PC-3 (cell line): Measurements from ENCODE around the gene PDXK. TPM values are rescaled to one million over a fixed set of nuclear protein-coding genes. Genes with fewer than 3 reads are reported as not detected.

ENCODE experiments used
- ATAC-seq: fragments of 200-7000 bp; cut with Tn5 transposase; 2 replicates; pipeline ENCODE4 v1.9.1; 2020; ENCODE audit warnings: mild to moderate bottlenecking, moderate library complexity
- BruUV-seq: library from RNA; stranded (reverse); fragments of 400-500 nt; replicated peaks from 2 replicates; lab custom pipeline; 2021; lab: Mats Ljungman, UMichigan
- CTCF ChIA-PET: fragments of 300-600 bp; sonication (Branson Sonifier 250); formaldehyde crosslinking; loops from one replicate; lab custom pipeline; 2022; ENCODE audit warnings: antibody characterized with exemption; lab: Charles Lee
- POLR2A ChIA-PET: fragments of 300-600 bp; sonication (Branson Sonifier 250); formaldehyde crosslinking; loops from one replicate; lab custom pipeline; 2022; ENCODE audit warnings: antibody characterized with exemption; ENCODE audit not compliant: unreplicated experiment; lab: Charles Lee
- DNase-seq: peaks from one replicate; pipeline ENCODE4 v3.0.0-alpha.2; 2015
- H2AFZ ChIP-seq: fragments of 300-600 bp; sonication (generic); 2 replicates; pipeline ENCODE4 v1.6.0; 2016; ENCODE audit warnings: antibody characterized with exemption, low read length
- H3F3A ChIP-seq: fragments of 300-600 bp; sonication (generic); one replicate; pipeline ENCODE4 v1.6.0; 2017; ENCODE audit warnings: antibody characterized with exemption, low read length, control low read depth, mild to moderate bottlenecking; ENCODE audit not compliant: unreplicated experiment
- H3K27ac ChIP-seq: fragments of 300-600 bp; sonication (generic); 2 replicates; pipeline ENCODE4 v1.5.1; 2016; ENCODE audit warnings: mild to moderate bottlenecking, low read length
- H3K27me3 ChIP-seq: fragments of 300-600 bp; sonication (generic); 2 replicates; pipeline ENCODE4 v1.6.1; 2016; ENCODE audit warnings: low read length, mixed read lengths
- H3K36me3 ChIP-seq: fragments of 300-600 bp; sonication (generic); 2 replicates; pipeline ENCODE4 v1.6.1; 2016; ENCODE audit warnings: low read depth, mixed run types, low read length, mixed read lengths
- H3K4me1 ChIP-seq: fragments of 300-600 bp; sonication (generic); 2 replicates; pipeline ENCODE4 v1.5.1; 2016; ENCODE audit warnings: low read length; ENCODE audit not compliant: insufficient read depth
- H3K4me2 ChIP-seq: fragments of 300-600 bp; sonication (generic); 2 replicates; pipeline ENCODE4 v1.6.0; 2016; ENCODE audit warnings: low read length
- H3K4me3 ChIP-seq: fragments of 300-600 bp; sonication (generic); 2 replicates; pipeline ENCODE4 v1.5.1; 2016; ENCODE audit warnings: mild to moderate bottlenecking, low read length, mixed read lengths
- H3K79me2 ChIP-seq: fragments of 300-600 bp; sonication (generic); 2 replicates; pipeline ENCODE4 v1.6.1; 2017; ENCODE audit warnings: low read length, mixed read lengths
- H3K9ac ChIP-seq: fragments of 300-600 bp; sonication (generic); 2 replicates; pipeline ENCODE4 v1.6.0; 2016; ENCODE audit warnings: mild to moderate bottlenecking, low read length
- H3K9me2 ChIP-seq: fragments of 300-600 bp; sonication (generic); replicated peaks from 2 replicates; pipeline ENCODE4 v1.6.1; 2016; ENCODE audit warnings: mixed run types, low read length, mixed read lengths
- H3K9me3 ChIP-seq: fragments of 300-600 bp; sonication (generic); 2 replicates; pipeline ENCODE4 v1.6.1; 2016; ENCODE audit warnings: low read length, mixed read lengths
- H4K20me1 ChIP-seq: fragments of 300-600 bp; sonication (generic); 2 replicates; pipeline ENCODE4 v1.6.1; 2016; ENCODE audit warnings: low read length, mixed read lengths
- EZH2 ChIP-seq: fragments of 300-600 bp; sonication (generic); IDR thresholded peaks from one replicate; pipeline ENCODE4 v1.6.1; 2017; ENCODE audit warnings: antibody characterized with exemption, mild to moderate bottlenecking, low read length; ENCODE audit not compliant: unreplicated experiment
- EZH2phosphoT487 ChIP-seq: fragments of 300-600 bp; sonication (generic); IDR thresholded peaks from 2 replicates; pipeline ENCODE4 v1.6.1; 2018; ENCODE audit warnings: mild to moderate bottlenecking, antibody characterized with exemption, low read length, borderline replicate concordance
- intact Hi-C: fragments of 100-400 bp; cut with micrococcal nuclease; formaldehyde crosslinking; loops from 2 replicates; pipeline ENCODE4 v1.9.0; 2023
- total RNA-seq: library from RNA; depleted of rRNA; stranded (reverse); fragments of >200 nt; gene quantifications from 2 replicates; pipeline ENCODE4 v1.2.3, GENCODE V29; 2014
- TF ChIP-seq, protein P1 (sequence below): fragments of 300-600 bp; sonication (generic); conservative IDR thresholded peaks from 2 replicates; pipeline ENCODE4 v1.5.1; 2017; ENCODE audit warnings: antibody characterized with exemption, low read depth, mild to moderate bottlenecking, low read length

Gene PDXK
- total RNA-seq, 1 experiment from 2014 or later = 464 TPM

DNA sequence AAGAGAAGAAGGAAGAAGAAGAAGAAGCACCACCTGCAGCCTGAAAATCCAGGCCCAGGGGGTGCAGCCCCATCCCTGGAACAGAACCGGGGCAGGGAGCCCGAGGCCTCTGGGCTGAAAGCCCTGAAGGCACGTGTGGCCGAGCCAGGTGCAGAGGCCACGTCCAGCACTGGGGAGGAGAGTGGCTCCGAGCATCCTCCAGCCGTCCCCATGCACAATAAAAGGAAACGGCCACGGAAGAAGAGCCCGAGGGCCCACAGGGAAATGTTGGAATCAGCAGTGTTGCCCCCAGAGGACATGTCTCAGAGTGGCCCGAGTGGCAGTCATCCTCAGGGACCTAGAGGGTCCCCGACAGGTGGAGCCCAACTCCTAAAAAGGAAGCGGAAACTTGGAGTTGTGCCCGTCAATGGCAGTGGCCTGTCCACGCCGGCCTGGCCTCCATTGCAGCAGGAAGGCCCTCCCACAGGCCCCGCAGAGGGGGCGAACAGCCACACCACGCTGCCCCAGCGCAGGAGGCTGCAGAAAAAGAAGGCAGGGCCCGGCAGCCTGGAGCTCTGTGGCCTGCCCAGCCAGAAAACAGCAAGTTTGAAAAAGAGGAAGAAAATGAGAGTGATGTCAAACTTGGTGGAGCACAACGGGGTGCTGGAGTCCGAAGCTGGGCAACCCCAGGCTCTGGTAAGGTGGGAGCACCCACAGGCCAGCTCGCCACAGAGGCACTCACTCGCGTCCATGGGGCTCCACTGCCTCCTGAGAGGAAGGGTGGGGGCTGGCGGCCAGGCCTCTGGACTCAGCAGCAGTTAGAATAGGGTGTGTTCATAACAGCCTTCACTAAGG is 31.1 kb upstream of the PDXK start:
- Histone ChIP-seq H3K4me2 (no peak overlapping the region), H4K20me1 (no peaks in the 10 kb centered on the region), H3K9ac (no peak overlapping the region), H2AFZ (no peak overlapping the region), H3K9me2 (no peaks in the 10 kb centered on the region), H3K27ac (no peak overlapping the region), H3K4me3 (no peak overlapping the region), H3F3A (no peaks in the 10 kb centered on the region), H3K27me3 (no peaks in the 10 kb centered on the region), H3K36me3 (peaks cover 75% of the 10 kb centered on the region), H3K4me1 (no peaks in the 10 kb centered on the region), H3K79me2 (no peaks in the 10 kb centered on the region), H3K9me3 (no peaks in the 10 kb centered on the region)
- intact Hi-C loops = no loop called here
- TF ChIP-seq, protein P1, sequence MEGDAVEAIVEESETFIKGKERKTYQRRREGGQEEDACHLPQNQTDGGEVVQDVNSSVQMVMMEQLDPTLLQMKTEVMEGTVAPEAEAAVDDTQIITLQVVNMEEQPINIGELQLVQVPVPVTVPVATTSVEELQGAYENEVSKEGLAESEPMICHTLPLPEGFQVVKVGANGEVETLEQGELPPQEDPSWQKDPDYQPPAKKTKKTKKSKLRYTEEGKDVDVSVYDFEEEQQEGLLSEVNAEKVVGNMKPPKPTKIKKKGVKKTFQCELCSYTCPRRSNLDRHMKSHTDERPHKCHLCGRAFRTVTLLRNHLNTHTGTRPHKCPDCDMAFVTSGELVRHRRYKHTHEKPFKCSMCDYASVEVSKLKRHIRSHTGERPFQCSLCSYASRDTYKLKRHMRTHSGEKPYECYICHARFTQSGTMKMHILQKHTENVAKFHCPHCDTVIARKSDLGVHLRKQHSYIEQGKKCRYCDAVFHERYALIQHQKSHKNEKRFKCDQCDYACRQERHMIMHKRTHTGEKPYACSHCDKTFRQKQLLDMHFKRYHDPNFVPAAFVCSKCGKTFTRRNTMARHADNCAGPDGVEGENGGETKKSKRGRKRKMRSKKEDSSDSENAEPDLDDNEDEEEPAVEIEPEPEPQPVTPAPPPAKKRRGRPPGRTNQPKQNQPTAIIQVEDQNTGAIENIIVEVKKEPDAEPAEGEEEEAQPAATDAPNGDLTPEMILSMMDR = no peak
- TF ChIP-seq EZH2phosphoT487 (no peak), EZH2 (no peak)
- POLR2A ChIA-PET = no interaction called here
- DNase-seq (no peak), ATAC-seq (no peak)
- TSS peak; percentile 70 for BruUV-seq
- CTCF ChIA-PET = no interaction called here

DNA sequence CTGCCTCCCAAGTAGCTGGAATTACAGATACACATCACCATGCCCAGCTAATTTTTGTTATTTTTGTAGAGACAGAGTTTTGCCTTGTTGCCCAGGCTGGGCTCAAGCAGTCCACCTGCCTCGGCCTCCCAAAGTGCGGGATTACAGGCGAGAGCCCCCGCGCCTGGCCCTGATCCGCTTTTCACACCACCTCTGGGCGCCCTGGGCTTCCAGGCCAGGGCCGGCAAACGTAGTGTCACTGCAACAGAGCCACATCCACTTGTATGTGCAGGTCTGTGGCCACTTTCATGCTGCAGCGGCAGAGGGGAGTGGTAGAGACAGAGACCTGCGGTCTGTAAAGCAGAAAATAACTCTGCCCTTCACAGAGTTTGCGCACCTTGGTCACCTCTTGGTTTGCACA is 30.0 kb upstream of the PDXK start:
- Histone ChIP-seq H3K9me2 (no peaks in the 10 kb centered on the region), H3K4me3 (no peak overlapping the region), H3K79me2 (no peaks in the 10 kb centered on the region), H4K20me1 (no peaks in the 10 kb centered on the region), H3F3A (no peaks in the 10 kb centered on the region), H3K9me3 (no peaks in the 10 kb centered on the region), H3K27me3 (no peaks in the 10 kb centered on the region), H3K36me3 (peaks cover 78% of the 10 kb centered on the region), H3K9ac (no peak overlapping the region), H3K4me2 (no peak overlapping the region), H2AFZ (no peak overlapping the region), H3K4me1 (no peaks in the 10 kb centered on the region), H3K27ac (no peak overlapping the region)
- intact Hi-C loops = no loop called here
- TF ChIP-seq, protein P1 = no peak
- TF ChIP-seq EZH2 (no peak), EZH2phosphoT487 (no peak)
- CTCF ChIA-PET = no interaction called here
- no peak for ATAC-seq
- POLR2A ChIA-PET = no interaction called here
- BruUV-seq = no TSS peak
- DNase-seq = no peak
